Stimulated activated CD8-positive, alpha-beta memory T cell treated with anti-CD3 and anti-CD28 coated beads, Interleukin-15, amount 100 ng/mL, for 4 hours (primary cell): ENCODE measurements around the gene RAI1.
A peak's percentile ranks its signal among the peaks of the same experiment; 100 is the strongest.

Experiments used
- DNase-seq, 2 donors: peaks; one replicate each; pipeline ENCODE4 v3.0.0-alpha.2; 2020; ENCODE audit warnings: low read depth in 2 of 2

The RAI1 gene

DNA sequence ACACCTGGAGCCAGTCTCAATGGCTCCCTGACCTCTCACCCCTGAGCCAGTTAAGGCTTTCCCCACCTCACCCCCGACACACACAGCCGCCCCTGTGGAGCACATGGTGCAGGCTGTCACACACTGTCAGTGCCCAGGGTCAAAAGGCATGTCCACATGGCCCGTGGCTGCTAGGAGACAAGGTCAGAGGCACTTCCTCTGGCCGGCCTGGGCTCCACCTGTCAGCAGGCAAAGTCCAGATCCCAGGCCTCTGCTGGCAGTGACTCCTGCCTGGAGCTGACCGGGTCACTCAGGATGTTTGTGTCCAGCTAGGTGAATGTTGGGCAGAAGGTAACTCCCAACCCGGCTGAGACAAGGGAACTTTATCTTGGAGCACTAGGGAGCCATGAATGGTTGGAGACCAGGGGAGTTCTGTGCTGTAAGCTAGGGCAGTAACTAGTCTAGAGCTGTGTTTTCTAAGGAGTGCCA, 149.5 kb downstream of the RAI1 start:
- no peak for DNase-seq

DNA sequence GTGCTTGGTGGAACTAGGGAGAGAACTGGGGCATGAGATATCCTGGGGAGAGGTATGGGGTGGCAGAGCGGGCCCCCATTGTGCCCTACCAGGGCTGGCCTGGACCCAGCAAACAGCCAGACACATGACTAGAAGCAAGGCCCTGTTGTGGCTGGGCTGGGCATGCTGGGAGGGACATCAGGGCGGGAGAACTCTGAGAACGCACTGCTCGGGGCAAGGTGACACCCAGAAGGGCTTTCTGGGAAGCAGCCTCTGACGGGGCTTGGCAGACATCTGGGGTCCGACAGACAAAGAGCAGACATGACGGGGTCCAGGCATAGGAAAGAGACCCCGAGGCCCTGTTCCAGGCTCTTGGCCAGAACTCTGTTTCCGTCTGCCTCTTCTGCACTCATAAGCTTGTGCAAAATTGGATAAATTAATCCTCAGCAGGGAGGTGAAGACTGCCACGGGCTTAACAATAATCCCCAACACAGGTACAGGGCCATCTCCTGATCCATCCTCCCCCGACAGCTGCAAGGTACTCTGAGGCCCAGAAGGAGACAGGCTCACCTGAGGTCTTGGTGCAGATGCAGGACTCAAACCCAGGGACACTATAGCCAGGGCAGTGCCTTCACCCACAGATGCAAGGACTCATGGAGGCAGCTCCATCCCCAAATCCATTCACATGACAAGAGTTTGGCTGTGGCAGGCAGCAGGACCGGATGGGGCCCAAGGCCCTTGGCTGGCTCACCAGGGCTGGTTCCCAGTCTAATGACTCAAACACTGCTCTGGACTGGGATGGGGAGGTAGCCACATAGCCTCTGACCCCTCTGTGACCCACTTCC, 150.2 kb downstream of the RAI1 start:
- no peak for DNase-seq

DNA sequence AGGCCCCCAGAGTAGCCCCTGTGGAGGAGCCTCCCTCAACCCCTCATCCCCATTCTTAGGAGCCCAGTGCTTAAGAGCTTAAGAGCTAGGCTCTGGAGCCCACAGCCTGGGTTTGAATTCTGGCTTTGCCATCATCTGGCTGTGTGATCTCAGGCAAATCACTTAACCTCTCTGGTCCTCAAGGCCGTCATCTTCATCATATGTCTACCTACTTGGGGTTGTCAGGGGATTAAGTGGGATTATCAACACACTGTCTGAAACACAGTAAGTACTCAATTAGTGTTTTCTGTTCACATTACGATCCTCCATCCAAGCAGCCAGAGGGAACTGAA, 150.7 kb downstream of the RAI1 start:
- no peak for DNase-seq

DNA sequence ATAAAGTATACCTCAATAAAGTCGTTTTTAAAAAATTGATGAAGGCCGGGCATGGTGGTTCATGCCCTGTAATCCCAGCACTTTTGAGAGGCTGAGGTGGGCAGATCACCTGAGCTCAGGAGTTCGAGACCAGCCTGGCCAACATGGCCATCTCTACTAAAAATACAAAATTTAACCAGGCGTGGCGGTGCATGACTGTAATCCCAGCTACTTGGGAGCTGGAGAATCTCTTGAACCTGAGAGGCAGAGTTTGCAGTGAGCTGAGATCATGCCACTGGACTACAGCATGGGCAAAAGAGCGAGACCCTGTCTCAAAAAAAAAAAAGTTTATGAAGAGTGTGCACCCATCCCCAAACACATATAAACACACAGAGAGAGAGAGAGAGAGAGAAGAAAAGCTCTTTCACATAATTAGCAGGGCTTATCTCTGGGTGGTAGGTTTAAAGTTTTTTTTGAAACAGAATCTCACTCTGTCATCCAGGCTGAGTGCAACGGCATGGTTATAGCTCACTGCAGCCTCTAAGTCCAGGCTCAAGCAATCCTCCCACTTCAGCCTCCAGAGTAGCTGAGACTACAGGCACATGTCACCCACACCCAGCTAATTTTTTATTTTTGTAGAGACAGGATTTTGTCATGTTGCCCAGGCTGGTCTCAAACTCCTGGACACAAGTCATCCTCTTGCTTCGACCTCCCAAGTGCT, 152.6 kb downstream of the RAI1 start:
- DNase-seq = no peak

DNA sequence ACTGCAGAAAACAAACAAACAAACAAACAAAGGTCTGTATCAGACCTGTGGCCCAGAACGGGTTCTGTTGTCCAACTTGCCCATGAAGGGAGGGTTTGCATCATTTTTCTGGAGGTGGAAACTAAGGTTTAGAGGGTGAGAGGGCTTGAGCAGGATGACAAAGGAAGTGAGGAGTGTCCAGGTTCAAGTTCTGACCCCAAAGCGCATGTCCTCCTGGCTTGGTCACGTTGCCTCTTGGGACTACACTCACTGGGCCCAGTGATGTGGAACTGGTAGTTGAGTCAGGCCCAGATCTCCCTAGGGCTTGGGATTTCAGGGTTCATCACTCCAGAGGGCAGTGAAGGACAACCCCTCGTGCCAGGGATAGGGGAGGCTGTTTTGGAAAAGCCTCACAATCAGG, 153.7 kb downstream of the RAI1 start:
- DNase-seq = no peak

DNA sequence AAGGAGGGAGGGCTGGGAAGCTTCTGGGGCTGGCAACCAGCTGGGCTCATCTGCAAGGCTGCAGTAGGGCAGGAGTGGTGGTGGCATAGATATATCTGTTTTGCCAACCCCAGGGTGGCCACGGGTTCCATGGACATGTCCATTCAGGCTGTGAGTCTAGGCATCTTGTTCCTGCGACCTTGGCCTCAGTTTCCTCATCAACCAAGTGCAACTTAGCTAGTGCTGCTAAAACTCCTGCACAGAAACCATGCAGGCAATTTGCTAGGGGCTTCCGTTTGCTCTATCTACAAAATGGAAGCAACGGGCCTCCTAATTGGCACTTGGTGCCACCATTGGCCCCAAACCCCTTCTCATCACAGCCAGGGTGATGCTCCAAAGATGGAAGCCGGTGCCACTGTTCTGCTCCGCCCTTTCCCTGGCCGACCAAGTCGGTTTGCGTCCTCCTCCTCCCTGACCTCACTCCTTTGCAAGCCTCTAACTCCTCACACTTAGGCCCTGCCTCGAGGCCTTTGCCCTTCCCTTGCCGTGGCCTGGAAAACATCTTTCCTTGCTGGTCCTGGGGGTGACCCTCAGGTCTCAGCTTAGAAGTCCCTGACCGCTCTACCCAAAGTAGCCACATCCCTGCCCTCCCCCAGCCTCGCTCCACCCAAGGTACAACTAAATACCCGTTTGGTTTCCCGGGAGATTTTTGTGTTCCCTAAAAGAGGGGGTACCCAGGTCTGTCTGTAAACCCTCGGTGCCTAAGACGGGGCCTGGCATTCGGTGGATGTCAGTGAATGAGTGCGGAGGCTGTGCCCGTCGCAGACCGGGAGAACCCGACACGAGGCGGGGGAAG, 154.4 kb downstream of the RAI1 start:
- DNase-seq = no peak

DNA sequence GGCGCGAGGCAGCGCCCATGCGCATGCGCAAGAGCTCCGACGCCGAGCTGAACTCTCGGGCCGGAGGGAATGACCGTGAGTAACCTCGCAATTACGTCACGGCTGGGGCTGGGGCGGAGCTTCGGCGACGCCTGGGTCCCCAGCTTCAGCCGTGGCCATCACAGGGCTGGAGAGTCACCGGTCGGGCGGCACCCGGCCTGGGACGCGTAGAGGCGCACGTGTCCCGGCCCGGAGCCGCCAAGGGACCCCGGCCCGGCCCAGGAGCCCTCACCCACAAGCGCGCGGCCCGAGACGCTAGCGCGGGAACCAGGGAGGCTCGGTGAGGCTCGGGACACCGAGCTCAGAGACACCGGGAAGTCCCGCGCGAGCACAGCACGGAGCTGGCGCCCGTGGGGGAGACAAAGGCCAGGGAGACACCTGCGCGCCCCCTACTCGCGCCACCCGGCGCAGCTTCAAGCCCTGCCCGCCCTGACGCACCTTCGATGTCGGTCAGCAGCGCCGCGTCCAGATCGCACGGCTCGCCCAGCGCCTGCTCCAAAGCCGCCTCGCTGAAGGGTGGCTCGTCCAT, 155.1 kb downstream of the RAI1 start:
- peak; percentile 90 to 92 for DNase-seq

DNA sequence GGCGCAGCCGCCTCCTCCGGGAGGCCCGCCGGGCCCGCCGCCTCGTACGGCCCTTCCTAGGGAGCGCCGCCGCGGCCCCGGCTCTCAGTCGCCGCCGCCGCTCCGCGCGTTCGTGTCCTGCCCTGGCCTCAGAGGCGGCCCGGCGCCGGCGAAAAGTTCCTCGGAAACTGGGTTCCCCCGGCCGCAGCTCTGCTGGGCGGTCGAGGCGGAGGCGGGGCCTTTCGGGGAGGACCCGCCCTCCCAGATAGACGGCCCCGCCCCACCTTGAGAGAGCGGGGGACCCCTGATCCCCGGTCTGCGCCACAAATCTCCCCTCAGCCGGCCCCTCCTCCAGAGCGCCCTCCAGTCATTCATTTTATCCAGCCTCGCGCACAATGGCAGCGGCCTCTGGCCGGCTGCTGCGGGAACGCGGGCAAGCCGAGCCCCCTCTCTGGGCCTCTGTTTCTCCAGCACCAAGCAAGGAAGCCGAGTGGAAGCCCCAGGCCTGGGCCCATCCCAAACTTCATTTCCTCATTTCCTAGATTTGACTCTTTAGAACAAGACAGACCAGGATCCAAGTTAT, 155.6 kb downstream of the RAI1 start, which contains the start of gene SREBF1:
SREBF1 (minus strand) TSS at position 169 of the 562 bp plus-strand sequence. CDS start 169 bp downstream, outside the sequence.
- DNase-seq = peak; percentile 34 to 40

DNA sequence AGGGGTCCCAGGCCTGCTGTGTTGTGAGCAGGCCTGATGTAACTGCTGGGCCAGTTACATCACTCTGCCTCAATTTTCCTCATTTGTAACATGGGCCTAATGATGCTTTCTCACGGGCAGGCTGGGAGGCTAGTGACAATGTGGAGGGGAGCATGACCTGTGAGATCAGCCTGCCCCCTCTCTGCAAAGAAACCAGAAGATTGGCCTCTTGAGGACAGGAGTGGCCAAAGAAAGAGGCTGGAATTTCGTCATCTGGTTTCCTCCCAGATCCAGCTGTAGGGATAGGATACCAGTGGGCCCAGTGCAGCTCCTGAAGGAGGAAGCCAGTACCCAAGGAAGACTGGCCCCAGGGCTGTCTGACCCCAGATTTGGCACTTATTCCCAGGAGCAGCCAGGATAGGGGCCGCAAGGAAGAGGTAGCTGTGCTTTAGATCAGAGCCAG, 156.1 kb downstream of the RAI1 start:
- no peak for DNase-seq

DNA sequence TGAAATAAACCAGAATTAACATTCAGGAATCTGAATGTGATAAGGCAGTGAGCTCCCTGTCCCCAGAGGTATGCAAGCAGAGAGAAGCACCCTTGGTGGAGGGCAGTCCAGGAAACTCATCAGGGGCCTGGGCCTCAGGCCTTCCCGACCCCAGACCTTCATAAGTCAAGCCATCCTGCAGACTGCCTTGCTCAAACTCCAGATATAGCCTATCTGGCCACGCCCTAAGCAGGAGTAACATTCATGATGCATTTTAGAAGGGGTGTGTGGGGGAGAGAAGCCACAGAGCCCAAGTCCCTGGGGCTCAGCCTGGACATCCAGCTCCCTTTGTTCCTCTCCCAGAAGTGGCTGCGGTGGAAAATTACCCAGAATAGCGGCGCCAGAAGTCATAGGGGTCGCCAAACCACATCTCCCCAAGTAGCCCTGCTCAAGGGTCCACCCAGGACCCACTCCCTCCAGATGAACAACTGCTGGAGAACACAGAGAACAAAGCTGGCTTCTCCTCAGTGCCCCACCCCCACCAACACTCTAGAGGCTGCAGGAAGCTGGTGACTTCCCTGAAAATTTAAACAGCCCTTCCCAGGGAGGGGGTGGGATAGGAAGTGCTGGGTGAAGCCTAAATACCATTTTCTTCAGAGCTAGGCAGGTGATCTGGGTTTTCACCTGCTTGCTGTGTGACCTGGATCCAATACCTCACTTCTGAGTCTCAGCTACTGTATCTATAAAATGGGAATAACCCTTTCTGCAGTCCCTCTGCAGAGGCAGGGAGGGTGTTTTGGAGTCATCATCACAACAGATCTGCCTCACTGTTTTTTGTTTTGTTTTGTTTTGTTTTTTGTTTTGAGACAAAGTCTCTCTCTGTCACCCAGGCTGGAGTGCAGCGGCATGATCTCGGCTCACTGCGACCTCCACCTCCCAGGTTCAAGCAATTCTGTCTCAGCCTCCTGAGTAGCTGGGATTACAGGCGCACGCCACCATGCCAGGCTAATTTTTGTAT, 157.0 kb downstream of the RAI1 start:
- DNase-seq = no peak

DNA sequence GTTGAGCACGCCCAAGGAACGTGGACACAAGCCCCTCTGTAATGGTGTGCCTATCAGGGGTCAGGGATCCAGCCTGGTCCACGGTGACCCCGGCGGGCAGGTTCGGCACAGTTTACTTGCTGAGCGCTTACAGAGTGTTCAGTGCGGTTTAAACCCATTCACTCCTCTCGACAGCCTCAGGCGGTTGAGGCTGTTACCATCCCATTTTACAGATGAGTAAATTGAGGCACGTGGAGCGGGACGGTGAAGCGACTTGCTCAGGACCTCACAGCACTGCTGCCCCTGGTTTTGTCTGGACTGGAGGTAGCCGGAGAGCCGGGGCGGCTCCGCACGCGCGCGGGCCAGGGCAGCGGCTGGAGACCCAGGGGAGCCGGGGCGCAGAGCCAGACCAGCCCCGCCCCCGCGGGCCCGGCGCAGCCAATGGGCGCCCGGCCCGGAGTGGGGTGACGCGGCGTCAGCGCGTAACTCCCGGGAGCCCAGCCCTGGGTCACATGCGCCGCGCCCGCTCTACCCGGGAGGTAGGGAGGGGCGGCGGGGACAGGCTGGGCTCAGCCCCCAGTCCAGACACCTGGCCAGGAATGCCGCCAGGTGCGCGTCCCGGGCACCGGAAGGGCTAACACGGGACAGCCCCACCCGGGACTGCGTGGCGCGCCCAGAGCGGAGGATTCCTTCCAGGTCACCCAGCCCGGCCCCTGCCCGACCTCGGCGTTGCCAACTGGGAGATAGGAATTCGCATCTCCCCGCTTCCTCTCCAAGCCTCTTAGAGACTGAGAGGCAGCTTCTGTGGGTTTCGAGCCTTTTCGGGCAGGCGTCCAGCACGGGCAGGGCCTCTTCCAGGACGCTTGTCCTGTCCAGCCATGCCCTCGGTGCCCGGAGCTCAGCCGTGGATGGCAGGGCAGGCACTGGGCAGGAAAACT, 158.8 kb downstream of the RAI1 start:
- DNase-seq = peak; percentile 60 to 65

DNA sequence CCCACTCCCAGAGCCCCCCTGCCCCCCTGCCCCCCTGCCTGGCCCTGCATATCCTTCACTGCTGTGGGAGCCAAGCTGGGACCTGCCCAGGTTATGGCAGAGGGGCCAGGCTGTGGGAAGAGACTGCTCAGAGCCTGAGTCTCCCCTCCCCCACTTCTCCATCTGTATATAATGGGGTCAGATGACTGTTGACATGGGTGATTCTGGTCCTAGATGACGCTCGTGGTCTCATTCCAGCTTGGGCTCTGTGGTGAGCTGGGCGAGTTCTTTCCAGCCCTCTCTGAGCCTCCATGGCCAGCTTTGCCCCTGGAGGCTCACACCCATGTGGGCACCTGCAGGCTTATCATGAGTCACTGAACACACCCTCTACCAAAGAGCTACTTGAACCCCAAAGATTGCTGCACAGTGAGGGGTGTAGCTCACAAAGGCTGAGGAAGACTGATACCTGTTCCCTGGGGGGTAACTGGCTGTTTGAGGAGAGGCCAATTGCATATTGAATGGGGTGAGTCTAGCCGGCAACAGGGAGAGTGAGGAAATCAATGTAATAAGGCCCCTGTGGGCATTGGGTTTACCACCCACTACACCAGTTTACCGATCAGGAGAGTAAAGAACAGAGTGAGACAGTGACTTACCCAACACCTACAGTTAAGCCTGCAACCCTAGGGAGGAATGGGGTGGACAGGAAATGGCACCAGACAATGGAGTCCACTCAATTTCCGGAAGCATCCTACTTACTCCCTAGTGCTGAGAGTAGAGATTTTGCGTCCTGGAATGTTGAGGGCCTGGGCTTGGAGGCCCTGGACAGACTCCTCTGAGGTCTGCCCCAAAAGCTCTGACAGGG, 159.7 kb downstream of the RAI1 start:
- DNase-seq = no peak

DNA sequence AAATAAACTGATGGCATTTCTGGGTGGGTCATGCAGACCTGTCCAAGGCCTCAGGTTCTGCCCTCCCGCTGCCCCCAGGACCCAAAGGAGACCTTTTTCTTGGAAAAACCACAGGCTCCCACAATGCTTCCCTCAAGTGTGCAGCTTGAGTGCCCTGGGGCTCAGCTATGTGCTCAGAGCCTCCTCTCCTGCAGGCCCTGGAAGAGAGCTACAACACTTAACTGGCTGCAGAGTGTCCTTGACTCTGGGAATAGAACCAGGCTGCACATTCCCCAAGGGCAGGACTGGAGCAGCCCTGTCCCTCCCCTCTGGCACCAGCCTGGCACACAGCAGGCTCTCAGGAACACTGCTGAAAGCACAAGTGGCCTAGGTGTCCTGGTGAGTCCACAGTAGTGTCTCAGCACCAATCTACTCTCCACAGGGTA, 160.4 kb downstream of the RAI1 start:
- no peak for DNase-seq

DNA sequence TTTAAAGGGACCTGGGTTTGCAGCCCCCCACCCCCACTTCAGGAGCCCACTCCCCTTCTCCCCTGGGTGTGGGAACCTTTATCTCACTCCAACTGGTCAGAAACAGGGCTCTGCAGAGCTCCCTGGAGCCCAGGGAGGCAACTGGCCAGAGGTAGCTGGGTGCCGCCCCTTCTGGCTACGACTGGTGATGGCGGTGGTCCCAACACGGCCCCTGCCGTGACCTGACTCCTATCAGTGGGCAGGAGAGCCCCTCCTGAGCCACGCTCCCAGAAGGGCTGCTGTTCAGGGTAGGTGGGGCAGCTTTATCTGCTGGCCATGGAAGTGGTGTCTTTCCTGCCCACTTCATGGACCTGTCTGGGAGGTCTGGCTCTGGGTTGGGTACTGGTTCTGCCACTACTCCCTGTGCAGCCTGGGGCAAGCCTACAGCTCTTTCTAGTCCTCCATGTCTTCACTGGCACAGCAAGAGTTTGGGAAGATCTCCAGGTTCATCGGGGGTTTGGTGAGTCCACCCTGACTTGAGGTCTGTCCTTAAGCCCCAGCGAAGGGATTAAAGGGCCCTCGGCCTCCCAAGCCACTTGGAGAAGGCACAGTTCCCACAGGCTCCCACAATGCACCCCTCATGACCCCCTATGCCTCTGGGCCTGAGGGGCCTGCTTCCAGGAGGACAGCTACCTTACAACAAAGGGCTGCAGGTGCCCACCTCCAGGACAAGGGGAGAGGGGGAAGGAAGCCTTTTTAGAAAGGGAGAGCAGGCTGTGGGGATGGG, 161.0 kb downstream of the RAI1 start:
- no peak for DNase-seq

DNA sequence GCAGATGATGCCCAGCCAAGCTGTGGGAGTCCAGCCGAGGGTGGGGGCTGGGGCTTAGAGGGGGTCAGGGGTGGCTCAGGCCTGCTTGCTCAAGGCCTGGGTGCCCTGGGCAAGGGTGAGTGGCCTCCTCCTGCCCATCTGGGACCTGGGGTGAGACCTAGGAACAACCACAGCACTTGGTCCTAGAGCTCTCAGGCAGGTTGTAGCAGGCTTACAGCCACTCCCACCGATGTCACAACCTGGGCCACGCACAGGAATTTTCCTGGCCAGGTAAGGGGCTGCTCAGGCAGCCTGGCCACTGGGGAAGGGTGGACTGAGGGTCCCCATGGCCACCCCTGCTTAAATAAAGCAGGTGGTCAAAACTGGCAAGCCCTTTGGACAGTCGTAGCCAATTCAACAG, 161.8 kb downstream of the RAI1 start:
- no peak for DNase-seq

DNA sequence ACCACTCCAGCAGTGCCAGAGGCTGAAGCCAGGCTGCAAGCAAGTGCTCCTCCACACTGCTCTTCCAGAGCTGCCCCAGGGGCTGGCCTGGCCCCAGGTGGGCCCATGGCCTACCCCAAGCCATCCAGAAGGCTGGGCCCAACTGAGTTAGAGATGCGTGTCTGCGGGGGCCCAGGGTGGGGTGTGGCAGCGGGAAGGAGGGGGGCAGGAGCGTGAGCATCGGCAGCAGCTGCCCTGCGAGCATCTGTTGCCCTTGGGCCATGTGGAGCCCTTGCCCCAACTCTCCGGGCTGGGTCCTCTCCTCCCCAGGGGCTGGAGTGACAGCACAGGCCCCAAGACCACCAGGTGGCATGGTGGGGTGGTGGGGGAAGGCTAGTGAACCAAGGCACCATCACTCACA, 162.8 kb downstream of the RAI1 start:
- no peak for DNase-seq

DNA sequence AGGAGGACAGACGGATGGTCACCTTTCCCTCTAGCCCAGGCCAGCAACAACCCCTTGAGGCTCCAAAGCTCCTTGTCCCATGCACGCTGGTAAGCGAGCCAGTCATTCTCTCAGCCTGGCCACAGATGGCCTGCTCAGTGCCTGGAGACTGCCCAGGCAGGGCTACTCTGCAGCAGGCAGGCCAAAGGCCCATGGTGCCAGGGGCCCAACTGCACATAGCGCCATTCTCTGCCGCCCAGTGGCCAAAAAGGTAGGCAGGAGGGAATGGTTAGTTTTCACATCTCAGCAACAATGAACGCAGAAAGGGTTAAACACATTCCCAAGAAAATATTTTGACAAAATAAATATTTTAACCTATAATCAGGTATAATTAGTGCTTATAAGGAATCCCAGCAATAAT, 163.2 kb downstream of the RAI1 start:
- no peak for DNase-seq
